Epithelial cell of prostate (primary cell): ENCODE results near the gene GNB5.

ENCODE experiments used
- DNase-seq: peaks from one replicate; pipeline ENCODE4 v3.0.0-alpha.2; 2011; ENCODE audit warnings: low read depth, low spot score
- H3K27ac ChIP-seq: fragments of 450-650 bp; 2 replicates; pipeline ENCODE4 v1.5.1; 2017; ENCODE audit warnings: mild to moderate bottlenecking

The GNB5 gene

GRCh38 chr15:52150043-52150825 lies 41.0 kb downstream of the GNB5 start:
- H3K27ac ChIP-seq, result no peak overlapping the region
- DNase-seq, result no peak

- H3K27ac ChIP-seq, result no peak overlapping the region
- no peak for DNase-seq
Measured at GRCh38 chr15:52148403-52148802, 42.8 kb downstream of the GNB5 start.

- DNase-seq, result no peak
Measured at GRCh38 chr15:52146776-52147175, 44.4 kb downstream of the GNB5 start.

GRCh38 chr15:52146261-52146660 lies 44.9 kb downstream of the GNB5 start:
- no peak overlapping the region for H3K27ac ChIP-seq
- DNase-seq, result no peak

More at GRCh38 chr15:52146776-52147175, 44.4 kb downstream of the GNB5 start:
- no peak overlapping the region for H3K27ac ChIP-seq

- DNase-seq, result no peak
- H3K27ac ChIP-seq, result peak overlapping the region; percentile 20
Measured at GRCh38 chr15:52144656-52145178, 46.5 kb downstream of the GNB5 start.

GRCh38 chr15:52143873-52144272 lies 47.3 kb downstream of the GNB5 start:
- peak overlapping the region; percentile 20 for H3K27ac ChIP-seq
- DNase-seq, result no peak

- no peak for DNase-seq
- no peak overlapping the region for H3K27ac ChIP-seq
Measured at GRCh38 chr15:52140646-52141045, 50.5 kb downstream of the GNB5 start.

GRCh38 chr15:52139599-52140462 lies 51.4 kb downstream of the GNB5 start:
- DNase-seq, result no peak
- H3K27ac ChIP-seq, result no peak overlapping the region

- H3K27ac ChIP-seq, result no peak overlapping the region
- no peak for DNase-seq
Measured at GRCh38 chr15:52137432-52138357, 53.5 kb downstream of the GNB5 start.

- no peak for DNase-seq
- H3K27ac ChIP-seq, result no peak overlapping the region
Measured at GRCh38 chr15:52136442-52136980, 54.7 kb downstream of the GNB5 start.

- H3K27ac ChIP-seq, result no peak overlapping the region
- no peak for DNase-seq
Measured at GRCh38 chr15:52134502-52135144, 56.6 kb downstream of the GNB5 start.

GRCh38 chr15:52133510-52134220 lies 57.5 kb downstream of the GNB5 start:
- DNase-seq, result no peak
- H3K27ac ChIP-seq, result no peak overlapping the region

GRCh38 chr15:52132066-52132465 lies 59.1 kb downstream of the GNB5 start:
- no peak overlapping the region for H3K27ac ChIP-seq
- no peak for DNase-seq

GRCh38 chr15:52128568-52128967 lies 62.6 kb downstream of the GNB5 start:
- DNase-seq, result no peak
- H3K27ac ChIP-seq, result no peak overlapping the region

- peak; percentile 53 for DNase-seq
Measured at GRCh38 chr15:52124270-52124880, 66.8 kb downstream of the GNB5 start.

GRCh38 chr15:52121896-52122295 lies 69.3 kb downstream of the GNB5 start:
- no peak overlapping the region for H3K27ac ChIP-seq
- DNase-seq, result no peak

More at GRCh38 chr15:52124270-52124880, 66.8 kb downstream of the GNB5 start:
- H3K27ac ChIP-seq, result peak overlapping the region; percentile 71

GRCh38 chr15:52121006-52121405 lies 70.2 kb downstream of the GNB5 start:
- no peak overlapping the region for H3K27ac ChIP-seq
- no peak for DNase-seq

GRCh38 chr15:52120488-52120887 lies 70.7 kb downstream of the GNB5 start:
- DNase-seq, result no peak
- H3K27ac ChIP-seq, result no peak overlapping the region
